Measurements from ENCODE around the gene UGT8. TPM values are rescaled to one million over a fixed set of nuclear protein-coding genes. Genes with fewer than 3 reads are reported as not detected.

Gene UGT8
- total RNA-seq, 2 experiments from 2014 or later = 17.5 to 18.5 TPM

- no peaks in the 10 kb centered on the region for H3K79me2 ChIP-seq (ENCODE audit: insufficient read depth, low read depth, low read length)
- no peak for TF ChIP-seq CTCF (conservative IDR thresholded peaks at IDR 0.05; ENCODE audit: low read length)
- TF ChIP-seq EZH2phosphoT487 (IDR thresholded peaks at IDR 0.05; ENCODE audit: borderline replicate concordance, low read depth, low read length) = no peak
Observed at GRCh38 chr4:114684462-114684861, 85.9 kb downstream of the UGT8 start.

DNA sequence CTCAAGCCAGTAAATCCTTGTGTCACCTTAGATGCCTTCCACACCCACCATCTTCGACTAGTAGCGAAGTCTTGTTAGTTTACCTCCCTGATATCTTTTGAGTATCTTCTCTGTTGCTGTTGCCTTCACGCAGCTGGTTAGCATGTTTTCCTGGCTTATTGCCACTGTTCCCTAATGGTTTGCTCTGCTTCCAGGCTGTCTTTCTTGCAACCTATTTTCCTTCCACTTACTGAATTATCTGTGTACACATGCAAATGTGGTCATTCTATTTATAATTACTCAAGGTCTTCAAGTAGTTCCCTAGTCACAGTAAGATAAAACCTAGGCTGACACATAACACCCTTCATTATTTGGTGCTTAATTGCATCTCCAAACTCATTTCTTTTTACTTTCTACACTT, 89.5 kb downstream of the UGT8 start:
- ChIA-PET CTCF (ENCODE audit: unreplicated experiment) (no interaction called here), POLR2A (interaction anchor here (0.8 kb wide), 1 partner anchor 155 kb away, joined by 4 read pairs; no protein-coding TSS in a partner anchor)
- DNase-seq (ENCODE audit: low spot score) = no peak
- Histone ChIP-seq H3K36me3 (ENCODE audit: insufficient read depth, low read length) (no peaks in the 10 kb centered on the region), H2AFZ (ENCODE audit: low read length) (no peak overlapping the region), H3K4me3 (ENCODE audit: low read depth, low read length, poor library complexity, severe bottlenecking) (no peak overlapping the region), H4K20me1 (ENCODE audit: insufficient read depth, low read length) (no peaks in the 10 kb centered on the region), H3K27ac (ENCODE audit: low read depth, low read length, poor library complexity, severe bottlenecking) (no peak overlapping the region), H3K4me2 (ENCODE audit: low read length) (no peak overlapping the region), H3K9me3 (ENCODE audit: low read length) (no peaks in the 10 kb centered on the region), H3K4me1 (ENCODE audit: insufficient read depth, low read length, poor library complexity, severe bottlenecking) (no peaks in the 10 kb centered on the region), H3K9me2 (ENCODE audit: insufficient read depth, low read length) (no peaks in the 10 kb centered on the region), H3K79me2 (ENCODE audit: insufficient read depth, low read depth, low read length) (no peaks in the 10 kb centered on the region)
- intact Hi-C loops (cut with micrococcal nuclease; ENCODE audit: unreplicated experiment) = no loop called here
- no TSS peak for BruUV-seq (replicated peaks)
- TF ChIP-seq EZH2phosphoT487 (IDR thresholded peaks at IDR 0.05; ENCODE audit: borderline replicate concordance, low read depth, low read length) (no peak), CTCF (conservative IDR thresholded peaks at IDR 0.05; ENCODE audit: low read length) (no peak)

More at GRCh38 chr4:114684462-114684861, 85.9 kb downstream of the UGT8 start:
- ChIA-PET POLR2A (interaction anchor here (0.6 kb wide), 1 partner anchor 1206 kb away, joined by 3 read pairs; no protein-coding TSS in a partner anchor), CTCF (ENCODE audit: unreplicated experiment) (no interaction called here)
- Histone ChIP-seq H3K4me3 (ENCODE audit: low read depth, low read length, poor library complexity, severe bottlenecking) (no peak overlapping the region), H3K9me3 (ENCODE audit: low read length) (no peaks in the 10 kb centered on the region), H2AFZ (ENCODE audit: low read length) (no peak overlapping the region), H3K27ac (ENCODE audit: low read depth, low read length, poor library complexity, severe bottlenecking) (no peak overlapping the region), H3K4me1 (ENCODE audit: insufficient read depth, low read length, poor library complexity, severe bottlenecking) (no peaks in the 10 kb centered on the region), H3K36me3 (ENCODE audit: insufficient read depth, low read length) (no peaks in the 10 kb centered on the region), H3K9me2 (ENCODE audit: insufficient read depth, low read length) (no peaks in the 10 kb centered on the region), H4K20me1 (ENCODE audit: insufficient read depth, low read length) (no peaks in the 10 kb centered on the region), H3K4me2 (ENCODE audit: low read length) (no peak overlapping the region)
- no peak for DNase-seq (ENCODE audit: low spot score)
- BruUV-seq (replicated peaks) = no TSS peak
- intact Hi-C loops (cut with micrococcal nuclease; ENCODE audit: unreplicated experiment) = no loop called here

- POLR2A ChIA-PET = no interaction called here
- intact Hi-C loops (cut with micrococcal nuclease; ENCODE audit: unreplicated experiment) = loop anchor here (10.0 kb wide), 1 partner anchor 1296 kb away; no protein-coding TSS in a partner anchor
- no peaks in the 10 kb centered on the region for H3K36me3 ChIP-seq (ENCODE audit: insufficient read depth, low read length)
- H3K4me3 ChIP-seq (ENCODE audit: low read depth, low read length, poor library complexity, severe bottlenecking) = no peak overlapping the region
- BruUV-seq (replicated peaks) = no TSS peak
- H4K20me1 ChIP-seq (ENCODE audit: insufficient read depth, low read length) = no peaks in the 10 kb centered on the region
- no peak overlapping the region for H3K4me2 ChIP-seq (ENCODE audit: low read length)
- no peak overlapping the region for H3K27ac ChIP-seq (ENCODE audit: low read depth, low read length, poor library complexity, severe bottlenecking)
- no peak overlapping the region for H2AFZ ChIP-seq (ENCODE audit: low read length)
- no peaks in the 10 kb centered on the region for H3K4me1 ChIP-seq (ENCODE audit: insufficient read depth, low read length, poor library complexity, severe bottlenecking)
- H3K79me2 ChIP-seq (ENCODE audit: insufficient read depth, low read depth, low read length) = no peaks in the 10 kb centered on the region
- no peaks in the 10 kb centered on the region for H3K9me3 ChIP-seq (ENCODE audit: low read length)
- CTCF ChIA-PET (ENCODE audit: unreplicated experiment) = no interaction called here
- no peaks in the 10 kb centered on the region for H3K9me2 ChIP-seq (ENCODE audit: insufficient read depth, low read length)
- no peak for DNase-seq (ENCODE audit: low spot score)
- TF ChIP-seq CTCF (conservative IDR thresholded peaks at IDR 0.05; ENCODE audit: low read length) = no peak
- no peak for TF ChIP-seq EZH2phosphoT487 (IDR thresholded peaks at IDR 0.05; ENCODE audit: borderline replicate concordance, low read depth, low read length)
Observed at GRCh38 chr4:114690571-114690970, 92.0 kb downstream of the UGT8 start.
